Measurements from ENCODE around the gene QDPR. TPM values are rescaled to one million over a fixed set of nuclear protein-coding genes. Genes with fewer than 3 reads are reported as not detected.

QDPR gene
- total and polyA plus RNA-seq, 4 donors, result 23.4 to 45.4 (median 31.4) TPM

DNA sequence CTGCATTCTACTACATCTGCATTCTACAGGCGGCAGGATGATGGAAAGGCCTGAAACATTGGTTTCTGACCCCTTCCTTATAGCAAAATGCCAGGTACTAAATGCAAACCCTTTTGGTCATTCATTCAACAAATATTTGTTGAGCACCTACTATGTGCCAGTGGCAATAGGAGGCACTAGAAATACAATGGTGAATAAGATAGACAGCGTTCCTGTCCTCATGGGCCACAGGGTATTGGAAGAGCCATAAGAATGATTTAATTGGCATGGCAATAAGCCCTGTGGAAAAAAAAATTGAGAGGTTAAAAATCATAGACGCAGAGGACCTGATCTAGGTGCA lies 47.8 kb upstream of the QDPR start:
- Histone ChIP-seq H3K9ac (ENCODE audit: insufficient read depth in 1 of 2, low read length in 2 of 2) (no peak overlapping the region), H3K9me3 (ENCODE audit: control insufficient read depth in 4 of 4, insufficient read depth in 3 of 4, low read length in 3 of 4) (no peaks in the 10 kb centered on the region), H3K27me3 (ENCODE audit: control insufficient read depth in 3 of 3, insufficient read depth in 3 of 3, low read length in 2 of 3) (peaks cover 0 to 6% (median 4%) of the 10 kb centered on the region in 3 donors), H3K27ac (ENCODE audit: low read depth in 1 of 2, low read length in 1 of 2) (no peak overlapping the region), H3K36me3 (ENCODE audit: control insufficient read depth in 4 of 4, insufficient read depth in 4 of 4, low read length in 4 of 4) (no peaks in the 10 kb centered on the region), H3K4me3 (no peak overlapping the region), H3K4me1 (ENCODE audit: control insufficient read depth in 5 of 5, insufficient read depth in 5 of 5, low read length in 5 of 5) (no peaks in the 10 kb centered on the region)
- ATAC-seq (ENCODE audit: insufficient read depth, low FRiP score) (no peak), DNase-seq (no peak)
- TF ChIP-seq, protein P1, sequence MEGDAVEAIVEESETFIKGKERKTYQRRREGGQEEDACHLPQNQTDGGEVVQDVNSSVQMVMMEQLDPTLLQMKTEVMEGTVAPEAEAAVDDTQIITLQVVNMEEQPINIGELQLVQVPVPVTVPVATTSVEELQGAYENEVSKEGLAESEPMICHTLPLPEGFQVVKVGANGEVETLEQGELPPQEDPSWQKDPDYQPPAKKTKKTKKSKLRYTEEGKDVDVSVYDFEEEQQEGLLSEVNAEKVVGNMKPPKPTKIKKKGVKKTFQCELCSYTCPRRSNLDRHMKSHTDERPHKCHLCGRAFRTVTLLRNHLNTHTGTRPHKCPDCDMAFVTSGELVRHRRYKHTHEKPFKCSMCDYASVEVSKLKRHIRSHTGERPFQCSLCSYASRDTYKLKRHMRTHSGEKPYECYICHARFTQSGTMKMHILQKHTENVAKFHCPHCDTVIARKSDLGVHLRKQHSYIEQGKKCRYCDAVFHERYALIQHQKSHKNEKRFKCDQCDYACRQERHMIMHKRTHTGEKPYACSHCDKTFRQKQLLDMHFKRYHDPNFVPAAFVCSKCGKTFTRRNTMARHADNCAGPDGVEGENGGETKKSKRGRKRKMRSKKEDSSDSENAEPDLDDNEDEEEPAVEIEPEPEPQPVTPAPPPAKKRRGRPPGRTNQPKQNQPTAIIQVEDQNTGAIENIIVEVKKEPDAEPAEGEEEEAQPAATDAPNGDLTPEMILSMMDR (IDR thresholded peaks at IDR 0.05; ENCODE audit: control extremely low read depth, extremely low read depth), result no peak
- 96% methylated on average over 3 of the region's 3 CpGs for whole genome bisulfite sequencing, 2 donors

DNA sequence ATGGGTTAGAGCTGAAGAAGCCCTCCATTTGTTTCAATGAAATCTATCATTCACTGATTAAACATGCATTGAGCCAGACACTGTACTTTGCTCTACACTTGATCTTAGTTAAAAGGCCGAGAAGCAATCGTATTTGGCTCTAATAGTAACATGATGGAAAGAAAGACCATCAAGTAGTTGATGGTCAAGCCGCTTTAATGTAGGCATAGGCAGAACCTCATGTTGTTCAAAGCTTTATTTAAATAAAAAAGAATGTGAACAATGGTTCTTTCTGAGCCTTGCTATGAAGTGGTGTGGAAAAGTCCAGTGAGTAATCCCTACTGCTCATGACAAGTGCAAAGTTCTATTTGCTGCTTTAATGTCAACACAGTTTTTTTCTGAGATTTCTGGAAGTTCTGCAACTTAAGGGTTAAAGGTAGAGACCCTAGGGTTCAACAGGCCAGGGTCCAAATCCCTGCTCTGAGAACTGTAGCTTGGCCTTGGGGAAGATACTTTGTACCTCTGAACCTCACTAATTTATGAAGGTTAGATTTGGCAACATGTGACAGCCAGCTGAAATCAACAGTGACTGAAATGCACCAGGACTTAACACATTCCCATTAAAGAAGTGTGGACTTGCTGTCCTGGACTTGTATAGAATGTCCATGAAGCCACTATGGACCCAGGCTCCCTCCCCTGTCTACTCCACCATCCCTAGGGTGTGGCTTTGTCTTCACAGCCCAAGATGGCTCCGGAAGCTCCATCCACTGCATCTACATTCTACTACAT lies 47.2 kb upstream of the QDPR start:
- WGBS, 2 donors, result 92 to 93% methylated on average over 4 of the region's 4 CpGs
- TF ChIP-seq, protein P1 (IDR thresholded peaks at IDR 0.05; ENCODE audit: control extremely low read depth, extremely low read depth), result no peak
- Histone ChIP-seq H3K9ac (ENCODE audit: insufficient read depth in 1 of 2, low read length in 2 of 2) (no peak overlapping the region), H3K4me1 (ENCODE audit: control insufficient read depth in 5 of 5, insufficient read depth in 5 of 5, low read length in 5 of 5) (no peaks in the 10 kb centered on the region), H3K27me3 (ENCODE audit: control insufficient read depth in 3 of 3, insufficient read depth in 3 of 3, low read length in 2 of 3) (peaks cover 0 to 8% (median 4%) of the 10 kb centered on the region in 3 donors), H3K4me3 (no peak overlapping the region), H3K9me3 (ENCODE audit: control insufficient read depth in 4 of 4, insufficient read depth in 3 of 4, low read length in 3 of 4) (no peaks in the 10 kb centered on the region), H3K36me3 (ENCODE audit: control insufficient read depth in 4 of 4, insufficient read depth in 4 of 4, low read length in 4 of 4) (no peaks in the 10 kb centered on the region), H3K27ac (ENCODE audit: low read depth in 1 of 2, low read length in 1 of 2) (no peak overlapping the region)
- no peak for DNase-seq
- no peak for ATAC-seq (ENCODE audit: insufficient read depth, low FRiP score)

DNA sequence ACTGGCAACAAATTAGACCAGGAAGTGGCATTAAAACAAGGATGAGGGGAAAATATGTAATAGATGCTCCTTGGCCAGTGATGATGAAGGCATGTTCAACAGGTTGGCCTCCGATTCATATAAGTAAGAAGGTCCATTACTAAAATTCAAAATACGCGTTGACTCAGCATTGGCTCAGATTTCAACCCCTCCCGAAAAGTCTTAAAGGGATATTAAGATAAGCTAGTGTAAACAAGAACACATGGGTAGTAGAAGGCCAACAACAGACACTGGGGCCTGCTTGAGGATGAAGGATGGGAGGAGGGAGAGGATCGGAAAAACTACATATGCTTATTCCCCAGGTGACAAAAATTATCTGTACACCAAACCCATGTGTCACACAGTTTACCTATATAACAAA lies 46.0 kb upstream of the QDPR start:
- no peak overlapping the region for H3K27ac ChIP-seq (ENCODE audit: low read depth in 1 of 2, low read length in 1 of 2)
- DNase-seq (peak in 2 of 3 donors; percentile 13 to 25), ATAC-seq (ENCODE audit: insufficient read depth, low FRiP score) (no peak)
- H3K9me3 ChIP-seq (ENCODE audit: control insufficient read depth in 4 of 4, insufficient read depth in 3 of 4, low read length in 3 of 4), result no peaks in the 10 kb centered on the region
- H3K27me3 ChIP-seq (ENCODE audit: control insufficient read depth in 3 of 3, insufficient read depth in 3 of 3, low read length in 2 of 3), result peaks cover 0 to 8% (median 4%) of the 10 kb centered on the region in 3 donors
- no peak overlapping the region for H3K9ac ChIP-seq (ENCODE audit: insufficient read depth in 1 of 2, low read length in 2 of 2)
- H3K4me3 ChIP-seq, result no peak overlapping the region
- no peaks in the 10 kb centered on the region for H3K36me3 ChIP-seq (ENCODE audit: control insufficient read depth in 4 of 4, insufficient read depth in 4 of 4, low read length in 4 of 4)
- TF ChIP-seq, protein P1 (IDR thresholded peaks at IDR 0.05; ENCODE audit: control extremely low read depth, extremely low read depth), result no peak
- WGBS, 2 donors, result 75 to 82% methylated on average over 5 of the region's 5 CpGs
- no peaks in the 10 kb centered on the region for H3K4me1 ChIP-seq (ENCODE audit: control insufficient read depth in 5 of 5, insufficient read depth in 5 of 5, low read length in 5 of 5)

DNA sequence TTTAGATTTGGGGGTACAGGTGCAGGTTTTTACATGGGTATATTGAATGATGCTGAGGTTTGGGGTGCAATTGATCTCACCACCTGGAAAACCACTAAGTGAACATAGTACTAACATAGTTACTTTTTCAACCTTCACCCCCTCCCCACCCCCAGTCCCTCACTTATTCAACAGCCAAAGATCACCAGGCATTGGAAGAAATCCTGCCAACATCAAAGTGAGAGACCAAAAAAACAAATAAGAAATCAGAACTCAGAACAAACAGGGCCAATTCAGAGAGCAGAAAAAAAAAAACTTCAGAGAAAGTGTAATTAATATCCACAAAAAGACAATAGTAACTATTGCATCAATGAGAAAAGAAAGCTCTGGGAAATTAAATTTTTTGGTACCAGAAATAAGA lies 44.6 kb upstream of the QDPR start:
- Histone ChIP-seq H3K4me1 (ENCODE audit: control insufficient read depth in 5 of 5, insufficient read depth in 5 of 5, low read length in 5 of 5) (no peaks in the 10 kb centered on the region), H3K27me3 (ENCODE audit: control insufficient read depth in 3 of 3, insufficient read depth in 3 of 3, low read length in 2 of 3) (peaks cover 0 to 8% (median 4%) of the 10 kb centered on the region in 3 donors), H3K36me3 (ENCODE audit: control insufficient read depth in 4 of 4, insufficient read depth in 4 of 4, low read length in 4 of 4) (no peaks in the 10 kb centered on the region), H3K4me3 (no peak overlapping the region), H3K9me3 (ENCODE audit: control insufficient read depth in 4 of 4, insufficient read depth in 3 of 4, low read length in 3 of 4) (no peaks in the 10 kb centered on the region), H3K27ac (ENCODE audit: low read depth in 1 of 2, low read length in 1 of 2) (no peak overlapping the region), H3K9ac (ENCODE audit: insufficient read depth in 1 of 2, low read length in 2 of 2) (no peak overlapping the region)
- DNase-seq, result no peak
- TF ChIP-seq, protein P1 (IDR thresholded peaks at IDR 0.05; ENCODE audit: control extremely low read depth, extremely low read depth), result no peak
- ATAC-seq (ENCODE audit: insufficient read depth, low FRiP score), result no peak
